WTC11 (cell line): ENCODE measurements around the gene PRLR.

Source experiments
- TF ChIP-seq, protein P1 (sequence below): fragments of 200-600 bp; IDR thresholded peaks from 2 replicates; pipeline ENCODE4 v1.8.0; 2022; ENCODE audit warnings: antibody characterized with exemption
- TF ChIP-seq, protein P2 (sequence below): sonication (generic); formaldehyde crosslinking; IDR thresholded peaks from 2 replicates; pipeline ENCODE4 v1.8.0; 2022; ENCODE audit warnings: mild to moderate bottlenecking, missing genetic modification reagents

DNA sequence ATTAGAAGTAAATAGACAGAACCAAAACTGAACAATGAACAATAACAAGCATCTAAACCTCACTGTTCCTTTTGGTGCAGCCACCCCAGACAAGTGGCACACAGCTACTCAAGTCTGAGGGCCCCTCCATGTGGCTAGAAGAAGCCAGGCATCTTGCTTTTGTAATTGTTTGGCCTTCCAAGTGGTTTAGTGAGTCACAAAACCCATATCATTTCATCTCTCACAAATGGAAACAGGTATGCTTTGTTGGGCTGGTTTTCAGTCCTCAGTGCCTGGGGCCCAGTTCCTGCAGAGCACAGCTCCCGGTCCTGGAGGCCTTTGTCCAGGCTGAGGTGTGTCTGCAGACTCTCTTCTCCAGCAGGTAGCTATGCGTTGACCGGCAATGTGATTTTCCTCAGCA is 16.7 kb downstream of the PRLR start:
- TF ChIP-seq, protein P1, sequence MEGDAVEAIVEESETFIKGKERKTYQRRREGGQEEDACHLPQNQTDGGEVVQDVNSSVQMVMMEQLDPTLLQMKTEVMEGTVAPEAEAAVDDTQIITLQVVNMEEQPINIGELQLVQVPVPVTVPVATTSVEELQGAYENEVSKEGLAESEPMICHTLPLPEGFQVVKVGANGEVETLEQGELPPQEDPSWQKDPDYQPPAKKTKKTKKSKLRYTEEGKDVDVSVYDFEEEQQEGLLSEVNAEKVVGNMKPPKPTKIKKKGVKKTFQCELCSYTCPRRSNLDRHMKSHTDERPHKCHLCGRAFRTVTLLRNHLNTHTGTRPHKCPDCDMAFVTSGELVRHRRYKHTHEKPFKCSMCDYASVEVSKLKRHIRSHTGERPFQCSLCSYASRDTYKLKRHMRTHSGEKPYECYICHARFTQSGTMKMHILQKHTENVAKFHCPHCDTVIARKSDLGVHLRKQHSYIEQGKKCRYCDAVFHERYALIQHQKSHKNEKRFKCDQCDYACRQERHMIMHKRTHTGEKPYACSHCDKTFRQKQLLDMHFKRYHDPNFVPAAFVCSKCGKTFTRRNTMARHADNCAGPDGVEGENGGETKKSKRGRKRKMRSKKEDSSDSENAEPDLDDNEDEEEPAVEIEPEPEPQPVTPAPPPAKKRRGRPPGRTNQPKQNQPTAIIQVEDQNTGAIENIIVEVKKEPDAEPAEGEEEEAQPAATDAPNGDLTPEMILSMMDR = no peak
- TF ChIP-seq, protein P2, sequence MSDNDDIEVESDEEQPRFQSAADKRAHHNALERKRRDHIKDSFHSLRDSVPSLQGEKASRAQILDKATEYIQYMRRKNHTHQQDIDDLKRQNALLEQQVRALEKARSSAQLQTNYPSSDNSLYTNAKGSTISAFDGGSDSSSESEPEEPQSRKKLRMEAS (CRISPR knock-in tag) = no peak
